Neural progenitor cell (in vitro differentiated cells): Measurements from ENCODE around the gene ATG13.

Source experiments
- EZH2 ChIP-seq: fragments of 200-600 bp; sonication (generic); IDR thresholded peaks from 2 replicates; pipeline ENCODE4 v1.6.1; 2017; ENCODE audit warnings: antibody characterized with exemption, mild to moderate bottlenecking, moderate library complexity
- TF ChIP-seq, protein P1 (sequence below): fragments of 200-600 bp; sonication (generic); IDR thresholded peaks from 2 replicates; pipeline ENCODE4 v1.5.1; 2017; ENCODE audit warnings: antibody characterized with exemption, mild to moderate bottlenecking

DNA sequence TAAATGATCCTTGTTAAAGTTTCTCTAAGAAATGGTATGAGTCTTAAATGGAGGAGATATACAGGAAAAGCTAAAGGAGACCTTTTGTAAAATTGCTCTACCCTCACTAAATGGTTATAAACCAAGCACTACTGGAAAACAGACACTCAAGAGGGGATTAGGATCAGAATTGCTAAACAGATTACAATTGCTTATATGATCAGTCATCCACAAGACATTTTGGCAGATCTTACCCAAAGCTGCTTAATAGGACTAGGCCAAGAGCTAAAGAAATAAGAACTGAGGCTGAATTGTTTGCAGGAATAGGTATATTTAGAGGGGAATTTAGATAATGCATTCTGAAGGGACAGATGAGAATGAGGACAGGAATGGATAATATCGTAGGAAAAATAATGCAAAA is 9.8 kb upstream of the ATG13 start:
- TF ChIP-seq, protein P1, sequence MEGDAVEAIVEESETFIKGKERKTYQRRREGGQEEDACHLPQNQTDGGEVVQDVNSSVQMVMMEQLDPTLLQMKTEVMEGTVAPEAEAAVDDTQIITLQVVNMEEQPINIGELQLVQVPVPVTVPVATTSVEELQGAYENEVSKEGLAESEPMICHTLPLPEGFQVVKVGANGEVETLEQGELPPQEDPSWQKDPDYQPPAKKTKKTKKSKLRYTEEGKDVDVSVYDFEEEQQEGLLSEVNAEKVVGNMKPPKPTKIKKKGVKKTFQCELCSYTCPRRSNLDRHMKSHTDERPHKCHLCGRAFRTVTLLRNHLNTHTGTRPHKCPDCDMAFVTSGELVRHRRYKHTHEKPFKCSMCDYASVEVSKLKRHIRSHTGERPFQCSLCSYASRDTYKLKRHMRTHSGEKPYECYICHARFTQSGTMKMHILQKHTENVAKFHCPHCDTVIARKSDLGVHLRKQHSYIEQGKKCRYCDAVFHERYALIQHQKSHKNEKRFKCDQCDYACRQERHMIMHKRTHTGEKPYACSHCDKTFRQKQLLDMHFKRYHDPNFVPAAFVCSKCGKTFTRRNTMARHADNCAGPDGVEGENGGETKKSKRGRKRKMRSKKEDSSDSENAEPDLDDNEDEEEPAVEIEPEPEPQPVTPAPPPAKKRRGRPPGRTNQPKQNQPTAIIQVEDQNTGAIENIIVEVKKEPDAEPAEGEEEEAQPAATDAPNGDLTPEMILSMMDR: no peak
- no peak for TF ChIP-seq EZH2
